ENCODE data around the gene OPTC.

The OPTC gene

GRCh38 chr1:203521812-203522211, 27.9 kb downstream of the OPTC start:
- no peak for TF ChIP-seq CTCF (IDR thresholded peaks at IDR 0.05; ENCODE audit: low read depth, low read length)
- no peak for DNase-seq (ENCODE audit: extremely low read depth, low read depth)

DNA sequence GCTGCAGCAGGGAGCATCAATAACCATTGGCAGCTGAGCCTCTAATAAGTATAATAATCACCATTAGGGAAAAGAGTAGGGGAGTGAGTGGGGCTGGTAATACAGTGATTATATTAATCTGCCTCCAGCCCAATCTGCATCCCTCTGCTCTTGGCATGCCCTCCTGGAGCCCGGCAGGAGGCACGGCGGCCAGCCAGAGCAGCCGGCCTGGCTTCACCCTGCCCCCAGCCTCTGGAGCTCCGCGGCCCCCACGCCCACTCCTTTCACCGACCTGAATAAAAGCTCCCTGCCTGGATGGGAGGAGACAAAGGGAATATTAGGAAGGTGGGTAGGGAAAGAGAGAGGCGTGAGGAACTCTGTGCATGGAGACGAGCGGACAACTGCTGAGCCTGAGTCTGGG, 28.3 kb downstream of the OPTC start:
- DNase-seq (ENCODE audit: extremely low read depth, low read depth): no peak
- no peak for TF ChIP-seq CTCF (IDR thresholded peaks at IDR 0.05; ENCODE audit: low read depth, low read length)

GRCh38 chr1:203523667-203524066, 29.7 kb downstream of the OPTC start:
- TF ChIP-seq CTCF (IDR thresholded peaks at IDR 0.05; ENCODE audit: low read depth, low read length): no peak
- no peak for DNase-seq (ENCODE audit: extremely low read depth, low read depth)

DNA sequence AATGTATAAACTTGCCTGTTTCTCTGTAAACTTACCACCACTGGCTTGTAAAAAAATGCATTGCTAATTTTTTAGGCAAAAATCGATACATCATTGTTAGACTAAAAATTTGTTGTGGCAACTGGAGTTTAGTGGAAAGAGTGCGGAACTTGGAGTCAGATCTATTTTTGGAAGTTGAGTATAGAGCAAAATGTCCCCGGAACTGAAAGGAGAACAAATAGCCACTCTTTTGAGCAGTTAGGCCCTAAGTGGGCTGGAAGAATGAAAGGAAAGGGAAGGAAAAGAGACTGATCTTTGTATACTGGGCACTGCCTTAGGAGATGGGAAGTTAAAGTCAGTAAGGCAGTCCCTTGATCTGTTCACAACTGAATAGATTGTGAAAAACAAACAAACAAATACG, 30.2 kb downstream of the OPTC start:
- TF ChIP-seq CTCF (IDR thresholded peaks at IDR 0.05; ENCODE audit: low read depth, low read length): no peak
- no peak for DNase-seq (ENCODE audit: extremely low read depth, low read depth)

DNA sequence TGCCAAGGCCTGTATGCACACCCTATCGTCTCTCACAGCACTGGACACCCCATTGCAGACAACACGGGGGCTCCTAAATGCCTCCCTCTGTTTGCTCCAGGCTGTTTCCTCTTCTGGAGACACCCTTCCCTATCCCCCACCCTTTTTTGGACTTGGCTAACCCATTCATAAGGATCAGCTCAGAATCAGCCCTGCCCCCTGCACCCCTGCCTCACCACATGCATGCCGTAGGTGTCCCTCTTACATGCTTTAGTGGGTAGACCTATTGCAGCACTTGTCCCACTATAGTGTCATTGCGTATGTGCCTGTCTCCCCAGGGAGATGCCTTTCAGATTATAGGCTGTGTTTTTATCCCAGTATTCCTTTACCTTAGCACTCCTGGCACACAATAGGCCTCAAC, 30.9 kb downstream of the OPTC start:
- DNase-seq (ENCODE audit: extremely low read depth, low read depth): no peak
- no peak for TF ChIP-seq CTCF (IDR thresholded peaks at IDR 0.05; ENCODE audit: low read depth, low read length)

GRCh38 chr1:203525685-203526084, 31.7 kb downstream of the OPTC start:
- no peak for TF ChIP-seq CTCF (IDR thresholded peaks at IDR 0.05; ENCODE audit: low read depth, low read length)
- DNase-seq (ENCODE audit: extremely low read depth, low read depth): no peak

DNA sequence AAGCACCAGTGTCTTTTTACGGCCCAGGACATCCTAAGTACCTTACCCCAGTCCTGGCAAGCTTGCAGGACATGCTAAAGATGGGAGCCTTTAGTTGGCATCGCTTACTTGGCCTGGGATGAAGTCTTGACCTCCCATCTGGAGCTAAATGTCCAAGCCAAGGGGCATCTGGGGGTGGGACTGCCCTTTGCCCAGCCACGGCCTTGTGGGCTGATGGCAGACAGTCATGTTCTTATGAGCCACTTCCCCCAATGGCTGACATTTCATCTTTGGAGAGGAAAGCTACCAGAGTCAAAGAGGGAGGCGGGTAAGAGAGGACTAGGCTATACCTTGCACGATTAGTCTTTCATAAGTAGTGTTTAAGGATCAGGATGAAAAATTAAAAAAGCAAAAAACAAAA, 32.2 kb downstream of the OPTC start:
- TF ChIP-seq CTCF (IDR thresholded peaks at IDR 0.05; ENCODE audit: low read depth, low read length): no peak
- no peak for DNase-seq (ENCODE audit: extremely low read depth, low read depth)

All from AG09319 (cell line).